DND-41 (cell line): ENCODE results near the gene PDAP1.

ENCODE experiments used
- ATAC-seq: fragments of 200-7000 bp; cut with Tn5 transposase; 3 replicates; pipeline ENCODE4 v1.9.1; 2021; ENCODE audit warnings: low read depth; ENCODE audit not compliant: insufficient read depth
- DNase-seq: peaks from one replicate; pipeline ENCODE4 v3.0.0-alpha.2; 2020
- H2AFZ ChIP-seq: 2 replicates; pipeline ENCODE4 v1.6.0; 2012; ENCODE audit warnings: low read depth, low read length
- H3K27ac ChIP-seq: 2 replicates; pipeline ENCODE4 v1.5.1; 2012; ENCODE audit warnings: low read length, inconsistent platforms
- H3K27me3 ChIP-seq: fragments of 200-600 bp; sonication (generic); 2 replicates; pipeline ENCODE4 v1.6.0; 2012; ENCODE audit warnings: low read length, mild to moderate bottlenecking, inconsistent platforms; ENCODE audit not compliant: insufficient read depth, poor library complexity
- H3K36me3 ChIP-seq: 2 replicates; pipeline ENCODE4 v1.5.1; 2012; ENCODE audit warnings: low read length, inconsistent platforms; ENCODE audit not compliant: insufficient read depth
- H3K4me1 ChIP-seq: 2 replicates; pipeline ENCODE4 v1.5.1; 2012; ENCODE audit warnings: mild to moderate bottlenecking, low read length; ENCODE audit not compliant: insufficient read depth
- H3K4me2 ChIP-seq: 2 replicates; pipeline ENCODE4 v1.6.0; 2012; ENCODE audit warnings: mild to moderate bottlenecking, moderate library complexity, low read length, inconsistent platforms; ENCODE audit not compliant: insufficient read depth
- H3K4me3 ChIP-seq, 2 experiments: fragments of 200-600 bp in 1 of 2; shearing (Covaris generic) in 1 of 2; 2 replicates each; pipeline ENCODE4 v1.5.1; 2012 to 2016; ENCODE audit warnings: inconsistent platforms in 2 of 2, low read length in 2 of 2, mild to moderate bottlenecking in 2 of 2, low read depth in 1 of 2, moderate library complexity in 1 of 2
- H3K79me2 ChIP-seq: 2 replicates; pipeline ENCODE4 v1.6.0; 2012; ENCODE audit warnings: low read length, inconsistent platforms; ENCODE audit not compliant: insufficient read depth
- H3K9ac ChIP-seq: 2 replicates; pipeline ENCODE4 v1.6.0; 2012; ENCODE audit warnings: low read depth, mild to moderate bottlenecking, inconsistent platforms, low read length, moderate library complexity
- H3K9me3 ChIP-seq: 2 replicates; pipeline ENCODE4 v1.5.1; 2012; ENCODE audit warnings: low read length, moderate library complexity, mild to moderate bottlenecking, inconsistent platforms; ENCODE audit not compliant: insufficient read depth, severe bottlenecking
- H4K20me1 ChIP-seq: 2 replicates; pipeline ENCODE4 v1.6.0; 2012; ENCODE audit warnings: low read length; ENCODE audit not compliant: insufficient read depth
- CTCF ChIP-seq: IDR thresholded peaks from 2 replicates; pipeline ENCODE4 v1.5.1; 2012; ENCODE audit warnings: borderline replicate concordance, low read length, moderate library complexity, mild to moderate bottlenecking; ENCODE audit not compliant: poor library complexity, severe bottlenecking; ENCODE audit errors: extremely low read depth
- EZH2 ChIP-seq: IDR thresholded peaks from 3 replicates; pipeline ENCODE4 v1.6.1; 2012; ENCODE audit warnings: borderline replicate concordance, low read depth, mild to moderate bottlenecking, moderate library complexity, low read length, inconsistent platforms; ENCODE audit not compliant: severe bottlenecking

PDAP1 gene

GRCh38 chr7:99373091-99374066 lies 35.0 kb downstream of the PDAP1 start:
- Histone ChIP-seq H2AFZ (peak overlapping the region; percentile 89), H3K4me2 (peak overlapping the region; percentile 79), H3K36me3 (peaks cover 24% of the 10 kb centered on the region), H3K4me3 (peak overlapping the region in 1 of 2 experiments; percentile 78; a peak in 2 of 4 replicates), H3K9ac (peak overlapping the region; percentile 65), H3K27me3 (no peaks in the 10 kb centered on the region), H3K4me1 (peaks cover 20% of the 10 kb centered on the region), H3K79me2 (peaks cover 34% of the 10 kb centered on the region), H3K9me3 (no peaks in the 10 kb centered on the region), H4K20me1 (peaks cover 11% of the 10 kb centered on the region; the same call in 1 of the 2 replicates), H3K27ac (0 out of 2 replicates have a peak overlapping the region, but pooled peaks have one; percentile 48)
- ATAC-seq (no peak), DNase-seq (no peak)
- TF ChIP-seq CTCF (no peak), EZH2 (no peak)

GRCh38 chr7:99372275-99373090 lies 35.9 kb downstream of the PDAP1 start:
- H3K79me2 ChIP-seq, result peaks cover 26% of the 10 kb centered on the region
- no peak overlapping the region for H2AFZ ChIP-seq
- no peak for DNase-seq
- H3K27me3 ChIP-seq, result no peaks in the 10 kb centered on the region
- H3K4me3 ChIP-seq, result no peak overlapping the region
- peaks cover 11% of the 10 kb centered on the region; the same call in 1 of the 2 replicates for H4K20me1 ChIP-seq
- TF ChIP-seq CTCF, result no peak
- no peak for TF ChIP-seq EZH2
- ATAC-seq, result no peak
- H3K4me1 ChIP-seq, result peaks cover 20% of the 10 kb centered on the region
- H3K9me3 ChIP-seq, result no peaks in the 10 kb centered on the region
- H3K9ac ChIP-seq, result no peak overlapping the region
- H3K36me3 ChIP-seq, result peaks cover 17% of the 10 kb centered on the region
- no peak overlapping the region for H3K27ac ChIP-seq
- no peak overlapping the region for H3K4me2 ChIP-seq

GRCh38 chr7:99371376-99371920 lies 36.9 kb downstream of the PDAP1 start:
- Histone ChIP-seq H3K4me1 (peaks cover 20% of the 10 kb centered on the region), H2AFZ (no peak overlapping the region), H3K4me3 (no peak overlapping the region), H3K27ac (no peak overlapping the region), H3K36me3 (peaks cover 23% of the 10 kb centered on the region), H3K79me2 (peaks cover 17% of the 10 kb centered on the region), H4K20me1 (peaks cover 10% of the 10 kb centered on the region; the same call in 1 of the 2 replicates), H3K27me3 (no peaks in the 10 kb centered on the region), H3K9me3 (no peaks in the 10 kb centered on the region), H3K4me2 (no peak overlapping the region), H3K9ac (no peak overlapping the region)
- ATAC-seq (no peak), DNase-seq (no peak)
- TF ChIP-seq CTCF, result no peak
- TF ChIP-seq EZH2, result no peak
